Trophoblast cell (in vitro differentiated cells and primary cell): ENCODE data around the gene EHD4. TPM values are rescaled to one million over a fixed set of nuclear protein-coding genes. Genes with fewer than 3 reads are reported as not detected.

Experiments
- DNase-seq, 2 donors: peaks; one replicate each; pipeline ENCODE4 v3.0.0-alpha.2; 2016
- H2AFZ ChIP-seq: 2 replicates; pipeline ENCODE4 v1.6.1; 2013; ENCODE audit warnings: low read length, moderate library complexity, mild to moderate bottlenecking; ENCODE audit not compliant: insufficient read depth, poor library complexity
- H2AK5ac ChIP-seq: 2 replicates; pipeline ENCODE4 v1.6.1; 2013; ENCODE audit warnings: mild to moderate bottlenecking, low read length
- H2BK120ac ChIP-seq: 2 replicates; pipeline ENCODE4 v1.6.1; 2013; ENCODE audit warnings: low read length, mild to moderate bottlenecking, moderate library complexity; ENCODE audit not compliant: insufficient read depth, poor library complexity
- H2BK12ac ChIP-seq: 2 replicates; pipeline ENCODE4 v1.6.1; 2013; ENCODE audit warnings: mild to moderate bottlenecking, low read length, moderate library complexity
- H2BK5ac ChIP-seq: 2 replicates; pipeline ENCODE4 v1.6.1; 2013; ENCODE audit warnings: low read length, low read depth, moderate library complexity, mild to moderate bottlenecking; ENCODE audit not compliant: poor library complexity
- H3K14ac ChIP-seq: 2 replicates; pipeline ENCODE4 v1.6.1; 2013; ENCODE audit warnings: mild to moderate bottlenecking, low read length
- H3K18ac ChIP-seq: 2 replicates; pipeline ENCODE4 v1.6.1; 2013; ENCODE audit warnings: mild to moderate bottlenecking, low read length
- H3K23ac ChIP-seq: 2 replicates; pipeline ENCODE4 v1.6.1; 2013; ENCODE audit warnings: low read length
- H3K27ac ChIP-seq: 2 replicates; pipeline ENCODE4 v1.5.1; 2013; ENCODE audit warnings: low read depth, mild to moderate bottlenecking, inconsistent platforms, low read length, moderate library complexity
- H3K27me3 ChIP-seq: 2 replicates; pipeline ENCODE4 v1.6.1; 2013; ENCODE audit warnings: inconsistent platforms, mild to moderate bottlenecking, low read length, moderate library complexity; ENCODE audit not compliant: insufficient read depth
- H3K36me3 ChIP-seq, 2 experiments: 1 replicate in 1 of 2; 2 replicates in 1 of 2; pipeline ENCODE4 v1.6.1; 2013; ENCODE audit warnings: low read length in 2 of 2, mild to moderate bottlenecking in 2 of 2, moderate library complexity in 1 of 2; ENCODE audit not compliant: insufficient read depth in 2 of 2, control insufficient read depth in 1 of 2
- H3K4ac ChIP-seq: 2 replicates; pipeline ENCODE4 v1.6.1; 2013; ENCODE audit warnings: low read depth, mild to moderate bottlenecking, low read length, moderate library complexity
- H3K4me1 ChIP-seq, 2 experiments: 1 replicate in 1 of 2; 2 replicates in 1 of 2; pipeline ENCODE4 v1.6.1; 2013; ENCODE audit warnings: low read length in 2 of 2, mild to moderate bottlenecking in 2 of 2, moderate library complexity in 1 of 2; ENCODE audit not compliant: insufficient read depth in 2 of 2, control insufficient read depth in 1 of 2
- H3K4me2 ChIP-seq: 2 replicates; pipeline ENCODE4 v1.6.1; 2013; ENCODE audit warnings: inconsistent platforms, mild to moderate bottlenecking, low read length, moderate library complexity
- H3K4me3 ChIP-seq: 2 replicates; pipeline ENCODE4 v1.5.1; 2013; ENCODE audit warnings: mild to moderate bottlenecking, low read depth, low read length, inconsistent platforms
- H3K79me1 ChIP-seq: one replicate; pipeline ENCODE4 v1.6.1; 2013; ENCODE audit warnings: low read length
- H3K79me2 ChIP-seq: 2 replicates; pipeline ENCODE4 v1.6.1; 2013; ENCODE audit warnings: low read length, mild to moderate bottlenecking; ENCODE audit not compliant: control insufficient read depth, insufficient read depth, poor library complexity
- H3K9ac ChIP-seq: 2 replicates; pipeline ENCODE4 v1.6.1; 2013; ENCODE audit warnings: mild to moderate bottlenecking, low read length
- H3K9me3 ChIP-seq: 2 replicates; pipeline ENCODE4 v1.6.1; 2013; ENCODE audit warnings: low read depth, mild to moderate bottlenecking, control low read depth, inconsistent platforms, low read length; ENCODE audit not compliant: insufficient read depth
- H4K12ac ChIP-seq: 2 replicates; pipeline ENCODE4 v1.6.1; 2013; ENCODE audit warnings: low read depth, mild to moderate bottlenecking, low read length, moderate library complexity
- H4K8ac ChIP-seq: 2 replicates; pipeline ENCODE4 v1.6.1; 2013; ENCODE audit warnings: low read depth, mild to moderate bottlenecking, low read length, moderate library complexity
- H4K91ac ChIP-seq: one replicate; pipeline ENCODE4 v1.6.1; 2013; ENCODE audit warnings: low read depth, mild to moderate bottlenecking, low read length, moderate library complexity
- WGBS: extraction: QIAGEN DNeasy Blood & Tissue Kit; methylation state at CpG from one replicate; pipeline ENCODE4 v1.1.7; 2013; ENCODE audit warnings: missing lambda C conversion rate; ENCODE audit not compliant: insufficient read length, insufficient coverage; ENCODE audit errors: extremely low coverage; 5-methylcytosine and 5-hydroxymethylcytosine counted together
- polyA plus RNA-seq: library from polyadenylated mRNA; stranded (reverse); fragments of 200-250 nt; gene quantifications from 2 replicates; pipeline ENCODE4 v1.2.3, GENCODE V29; 2013

The EHD4 gene
- polyA plus RNA-seq, result 18.8 and 19.6 TPM in 2 replicates

- H3K9ac ChIP-seq, result peak within 1 kb of the TSS; percentile 91
- H3K4me2 ChIP-seq, result peak within 1 kb of the TSS; percentile 94
- H2AK5ac ChIP-seq, result no peak within 1 kb of the TSS
- H3K79me2 ChIP-seq, result peaks cover 12% of the 10 kb centered on the region
- H3K4me3 ChIP-seq, result peak within 1 kb of the TSS; percentile 99
- H3K36me3 ChIP-seq, result no peaks in the 10 kb centered on the region
- H3K14ac ChIP-seq, result peak within 1 kb of the TSS; percentile 81
- H2BK120ac ChIP-seq, result peak within 1 kb of the TSS; percentile 85
- peak within 1 kb of the TSS; percentile 87 for H4K12ac ChIP-seq
- no peaks in the 10 kb centered on the region for H3K27me3 ChIP-seq
- H2BK5ac ChIP-seq, result peak within 1 kb of the TSS; percentile 51
- H3K18ac ChIP-seq, result peak within 1 kb of the TSS; percentile 85
- peak within 1 kb of the TSS; percentile 81 for H4K91ac ChIP-seq
- DNase-seq, result peak; percentile 99
- H3K79me1 ChIP-seq, result peaks cover 10% of the 10 kb centered on the region
- peaks cover 2% of the 10 kb centered on the region for H3K9me3 ChIP-seq
- H4K8ac ChIP-seq, result peak within 1 kb of the TSS; percentile 74
- peak within 1 kb of the TSS; percentile 24 for H3K4ac ChIP-seq
- no peak within 1 kb of the TSS for H3K23ac ChIP-seq
- no CpG with 5 or more reads among the region's 72 CpGs for WGBS
- H3K4me1 ChIP-seq, result peaks cover 8 to 9% of the 10 kb centered on the region in 2 experiments
- peak within 1 kb of the TSS; percentile 77 for H3K27ac ChIP-seq
- peak within 1 kb of the TSS; percentile 95 for H2AFZ ChIP-seq
- H2BK12ac ChIP-seq, result peak within 1 kb of the TSS; percentile 56
Measured at GRCh38 chr15:41972253-41973242, at the start of gene EHD4. Gene EHD4, minus strand, starts transcription at chr15:41972557. Its CDS starts 63 bp downstream, at chr15:41972494.

- DNase-seq, result peak; percentile 70 to 80
- Histone ChIP-seq H3K14ac (no peak overlapping the region), H3K4ac (no peak overlapping the region), H3K79me2 (no peaks in the 10 kb centered on the region), H4K8ac (no peak overlapping the region), H3K4me2 (no peak overlapping the region), H3K36me3 (no peaks in the 10 kb centered on the region), H4K91ac (no peak overlapping the region), H3K27me3 (no peaks in the 10 kb centered on the region), H3K79me1 (no peaks in the 10 kb centered on the region), H2AK5ac (no peak overlapping the region), H2AFZ (no peak overlapping the region), H3K9me3 (peaks cover 24% of the 10 kb centered on the region), H3K4me3 (no peak overlapping the region), H3K9ac (no peak overlapping the region), H2BK5ac (no peak overlapping the region), H4K12ac (no peak overlapping the region), H3K18ac (no peak overlapping the region), H3K23ac (no peak overlapping the region), H2BK12ac (no peak overlapping the region), H2BK120ac (no peak overlapping the region), H3K4me1 (no peaks in the 10 kb centered on the region), H3K27ac (no peak overlapping the region)
- WGBS, result no CpG with 5 or more reads among the region's 5 CpGs
Measured at GRCh38 chr15:42021593-42021992, 49.2 kb upstream of the EHD4 start.

- no peak within 1 kb of the TSS for H2BK12ac ChIP-seq
- H2BK5ac ChIP-seq, result no peak within 1 kb of the TSS
- H3K23ac ChIP-seq, result no peak within 1 kb of the TSS
- H3K79me2 ChIP-seq, result no peaks in the 10 kb centered on the region
- WGBS, result no CpG with 5 or more reads among the region's 5 CpGs
- H3K4ac ChIP-seq, result no peak within 1 kb of the TSS
- DNase-seq, result no peak
- no peak within 1 kb of the TSS for H3K4me3 ChIP-seq
- H4K8ac ChIP-seq, result no peak within 1 kb of the TSS
- H3K18ac ChIP-seq, result no peak within 1 kb of the TSS
- H3K79me1 ChIP-seq, result no peaks in the 10 kb centered on the region
- no peaks in the 10 kb centered on the region for H3K27me3 ChIP-seq
- peaks cover 24% of the 10 kb centered on the region for H3K9me3 ChIP-seq
- H3K14ac ChIP-seq, result no peak within 1 kb of the TSS
- H2BK120ac ChIP-seq, result no peak within 1 kb of the TSS
- H2AFZ ChIP-seq, result no peak within 1 kb of the TSS
- no peak within 1 kb of the TSS for H2AK5ac ChIP-seq
- no peak within 1 kb of the TSS for H4K91ac ChIP-seq
- H3K9ac ChIP-seq, result no peak within 1 kb of the TSS
- no peaks in the 10 kb centered on the region for H3K36me3 ChIP-seq
- no peaks in the 10 kb centered on the region for H3K4me1 ChIP-seq
- H3K27ac ChIP-seq, result no peak within 1 kb of the TSS
- H3K4me2 ChIP-seq, result no peak within 1 kb of the TSS
- H4K12ac ChIP-seq, result no peak within 1 kb of the TSS
Measured at GRCh38 chr15:42020713-42021273, 48.4 kb upstream of the EHD4 start, which contains the start of gene PLA2G4E. Gene PLA2G4E, minus strand, starts transcription at chr15:42021042. Its CDS starts 12 bp downstream, at chr15:42021030.

GRCh38 chr15:42018306-42019224, 46.2 kb upstream of the EHD4 start:
- no peak overlapping the region for H3K18ac ChIP-seq
- H4K91ac ChIP-seq, result no peak overlapping the region
- DNase-seq, result no peak
- H2BK5ac ChIP-seq, result no peak overlapping the region
- H3K14ac ChIP-seq, result no peak overlapping the region
- H3K27ac ChIP-seq, result no peak overlapping the region
- H4K12ac ChIP-seq, result no peak overlapping the region
- H3K27me3 ChIP-seq, result no peaks in the 10 kb centered on the region
- H3K9me3 ChIP-seq, result peaks cover 15% of the 10 kb centered on the region
- no peak overlapping the region for H3K4me2 ChIP-seq
- H2BK12ac ChIP-seq, result no peak overlapping the region
- H3K79me1 ChIP-seq, result no peaks in the 10 kb centered on the region
- no peak overlapping the region for H2AFZ ChIP-seq
- no peak overlapping the region for H2AK5ac ChIP-seq
- no peak overlapping the region for H3K4ac ChIP-seq
- H3K4me1 ChIP-seq, result no peaks in the 10 kb centered on the region
- H3K9ac ChIP-seq, result no peak overlapping the region
- no peak overlapping the region for H3K4me3 ChIP-seq
- no peak overlapping the region for H2BK120ac ChIP-seq
- H4K8ac ChIP-seq, result no peak overlapping the region
- no CpG with 5 or more reads among the region's 6 CpGs for WGBS
- no peak overlapping the region for H3K23ac ChIP-seq
- H3K79me2 ChIP-seq, result no peaks in the 10 kb centered on the region
- no peaks in the 10 kb centered on the region for H3K36me3 ChIP-seq
